Neural progenitor cell (in vitro differentiated cells): ENCODE measurements around the gene GPR107.

Experiments
- CTCF ChIP-seq: fragments of 200-600 bp; sonication (generic); IDR thresholded peaks from 2 replicates; pipeline ENCODE4 v1.5.1; 2017; ENCODE audit warnings: antibody characterized with exemption, mild to moderate bottlenecking
- EZH2 ChIP-seq: fragments of 200-600 bp; sonication (generic); IDR thresholded peaks from 2 replicates; pipeline ENCODE4 v1.6.1; 2017; ENCODE audit warnings: antibody characterized with exemption, mild to moderate bottlenecking, moderate library complexity
- EZH2phosphoT487 ChIP-seq: fragments of 200-600 bp; sonication (generic); IDR thresholded peaks from 2 replicates; pipeline ENCODE4 v1.6.1; 2017; ENCODE audit warnings: antibody characterized with exemption

GRCh38 chr9:130139251-130139650 is 85.5 kb downstream of the GPR107 start:
- TF ChIP-seq CTCF (no peak), EZH2phosphoT487 (no peak), EZH2 (no peak)
